ENCODE data around the gene MLLT3. TPM values are rescaled to one million over a fixed set of nuclear protein-coding genes. Genes with fewer than 3 reads are reported as not detected.

Gene MLLT3
- total RNA-seq, 3 donors from 2014 or later (not counting 1 experiment from before 2014, with no cell fraction given), result 24.3 to 26.6 (median 25.2) TPM

DNA sequence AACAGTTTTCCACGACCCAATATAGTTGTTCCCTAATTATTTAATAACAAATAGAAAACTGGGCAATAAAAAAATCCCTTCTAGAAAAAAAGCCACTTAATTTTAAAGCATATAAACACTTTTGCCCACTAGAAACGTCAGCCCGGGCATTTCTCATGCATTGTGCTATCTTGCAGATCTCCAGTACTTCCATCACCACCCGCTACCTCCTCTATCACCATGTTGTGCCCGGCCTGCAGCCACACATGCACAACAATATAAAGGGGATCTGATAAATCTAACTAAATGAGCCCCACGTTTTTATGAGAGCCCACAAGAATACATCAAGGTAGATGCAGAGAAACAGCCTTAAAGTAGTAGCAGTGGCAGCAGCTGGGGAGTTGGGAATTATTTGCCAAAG is 272.7 kb downstream of the MLLT3 start:
- ATAC-seq, result no peak
- Mint-ChIP-seq H3K9me3 (no peaks in the 10 kb centered on the region), H3K4me3 (no peak overlapping the region), H3K4me1 (no peaks in the 10 kb centered on the region), H3K36me3 (peaks cover 13% of the 10 kb centered on the region), H3K27ac (no peak overlapping the region), H3K27me3 (ENCODE audit: low read depth in 2 of 2) (no peaks in the 10 kb centered on the region)
- no peak for DNase-seq
- no peaks in the 10 kb centered on the region for H3K27me3 ChIP-seq (ENCODE audit: control insufficient read depth, insufficient read depth, low read length)
- intact Hi-C loops (cut with micrococcal nuclease), result no loop called here
- H3K4me3 ChIP-seq (ENCODE audit: low read length), result no peak overlapping the region
- H3K36me3 ChIP-seq (ENCODE audit: control insufficient read depth, insufficient read depth, low read length), result peaks cover 8% of the 10 kb centered on the region
- 82% methylated on average over 5 of the region's 6 CpGs for WGBS (ENCODE audit: insufficient coverage)
- H3K9me3 ChIP-seq (ENCODE audit: control insufficient read depth, insufficient read depth, low read length), result no peaks in the 10 kb centered on the region
- TF ChIP-seq, protein P1, sequence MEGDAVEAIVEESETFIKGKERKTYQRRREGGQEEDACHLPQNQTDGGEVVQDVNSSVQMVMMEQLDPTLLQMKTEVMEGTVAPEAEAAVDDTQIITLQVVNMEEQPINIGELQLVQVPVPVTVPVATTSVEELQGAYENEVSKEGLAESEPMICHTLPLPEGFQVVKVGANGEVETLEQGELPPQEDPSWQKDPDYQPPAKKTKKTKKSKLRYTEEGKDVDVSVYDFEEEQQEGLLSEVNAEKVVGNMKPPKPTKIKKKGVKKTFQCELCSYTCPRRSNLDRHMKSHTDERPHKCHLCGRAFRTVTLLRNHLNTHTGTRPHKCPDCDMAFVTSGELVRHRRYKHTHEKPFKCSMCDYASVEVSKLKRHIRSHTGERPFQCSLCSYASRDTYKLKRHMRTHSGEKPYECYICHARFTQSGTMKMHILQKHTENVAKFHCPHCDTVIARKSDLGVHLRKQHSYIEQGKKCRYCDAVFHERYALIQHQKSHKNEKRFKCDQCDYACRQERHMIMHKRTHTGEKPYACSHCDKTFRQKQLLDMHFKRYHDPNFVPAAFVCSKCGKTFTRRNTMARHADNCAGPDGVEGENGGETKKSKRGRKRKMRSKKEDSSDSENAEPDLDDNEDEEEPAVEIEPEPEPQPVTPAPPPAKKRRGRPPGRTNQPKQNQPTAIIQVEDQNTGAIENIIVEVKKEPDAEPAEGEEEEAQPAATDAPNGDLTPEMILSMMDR (IDR thresholded peaks at IDR 0.05), result no peak
- no peak overlapping the region for H3K27ac ChIP-seq (ENCODE audit: low read length)
- no peaks in the 10 kb centered on the region for H3K4me1 ChIP-seq (ENCODE audit: control insufficient read depth, insufficient read depth, low read length)

- H3K36me3 Mint-ChIP-seq, result peaks cover 13% of the 10 kb centered on the region
- ATAC-seq, result no peak
- intact Hi-C loops (cut with micrococcal nuclease), result no loop called here
Measured at GRCh38 chr9:20343325-20343724, 279.0 kb downstream of the MLLT3 start.

DNA sequence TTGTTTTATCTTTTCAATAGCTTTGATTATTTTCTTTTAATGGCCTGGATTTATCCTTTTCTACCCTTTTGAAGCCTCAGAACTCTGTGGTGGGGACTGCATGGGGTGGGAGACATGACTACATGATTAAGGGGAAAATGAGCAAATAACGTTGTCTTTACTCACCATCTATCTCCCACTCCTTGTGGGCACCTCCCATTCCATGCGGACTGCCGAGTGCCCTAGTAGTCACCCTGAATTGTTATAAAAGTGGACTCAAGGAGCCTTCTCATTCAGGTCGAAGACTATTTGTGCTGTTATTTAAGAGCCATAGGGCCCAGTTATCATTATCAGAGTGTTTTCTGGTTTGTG is 281.8 kb downstream of the MLLT3 start:
- WGBS (ENCODE audit: insufficient coverage), result 87% methylated on average over 3 of the region's 4 CpGs
- Mint-ChIP-seq H3K4me3 (no peak overlapping the region), H3K4me1 (peaks cover 18 to 20% of the 10 kb centered on the region in 2 donors), H3K27me3 (ENCODE audit: low read depth in 2 of 2) (peaks cover 0 to 7% of the 10 kb centered on the region in 2 donors), H3K27ac (no peak overlapping the region), H3K9me3 (no peaks in the 10 kb centered on the region), H3K36me3 (peaks cover 3% of the 10 kb centered on the region)
- intact Hi-C loops (cut with micrococcal nuclease), result no loop called here
- no peaks in the 10 kb centered on the region for H3K9me3 ChIP-seq (ENCODE audit: control insufficient read depth, insufficient read depth, low read length)
- ATAC-seq (no peak), DNase-seq (no peak)
- H3K36me3 ChIP-seq (ENCODE audit: control insufficient read depth, insufficient read depth, low read length), result peaks cover under 1% of the 10 kb centered on the region
- H3K4me3 ChIP-seq (ENCODE audit: low read length), result no peak overlapping the region
- H3K4me1 ChIP-seq (ENCODE audit: control insufficient read depth, insufficient read depth, low read length), result peaks cover 7% of the 10 kb centered on the region
- TF ChIP-seq, protein P1 (IDR thresholded peaks at IDR 0.05), result no peak
- no peak overlapping the region for H3K27ac ChIP-seq (ENCODE audit: low read length)
- H3K27me3 ChIP-seq (ENCODE audit: control insufficient read depth, insufficient read depth, low read length), result peaks cover 4% of the 10 kb centered on the region

More at GRCh38 chr9:20343325-20343724, 279.0 kb downstream of the MLLT3 start:
- peaks cover 0 to 2% of the 10 kb centered on the region in 2 donors for H3K27me3 Mint-ChIP-seq (ENCODE audit: low read depth in 2 of 2)
- TF ChIP-seq, protein P1 (IDR thresholded peaks at IDR 0.05), result no peak
- no CpG with 5 or more reads among the region's 2 CpGs for WGBS (ENCODE audit: insufficient coverage)
- Histone ChIP-seq H3K27ac (ENCODE audit: low read length) (no peak overlapping the region), H3K9me3 (ENCODE audit: control insufficient read depth, insufficient read depth, low read length) (no peaks in the 10 kb centered on the region), H3K4me3 (ENCODE audit: low read length) (no peak overlapping the region), H3K36me3 (ENCODE audit: control insufficient read depth, insufficient read depth, low read length) (peaks cover 8% of the 10 kb centered on the region), H3K4me1 (ENCODE audit: control insufficient read depth, insufficient read depth, low read length) (no peaks in the 10 kb centered on the region), H3K27me3 (ENCODE audit: control insufficient read depth, insufficient read depth, low read length) (no peaks in the 10 kb centered on the region)
- no peak overlapping the region for H3K4me3 Mint-ChIP-seq
- no peak for DNase-seq
- H3K27ac Mint-ChIP-seq, result no peak overlapping the region
- no peaks in the 10 kb centered on the region for H3K9me3 Mint-ChIP-seq
- peaks cover 9 to 11% of the 10 kb centered on the region in 2 donors for H3K4me1 Mint-ChIP-seq

- TF ChIP-seq, protein P1 (IDR thresholded peaks at IDR 0.05), result no peak
- no peaks in the 10 kb centered on the region for H3K9me3 Mint-ChIP-seq
- H3K4me3 Mint-ChIP-seq, result no peak overlapping the region
- ATAC-seq (peak; percentile 66 to 86 (median 77)), DNase-seq (no peak)
- H3K4me1 ChIP-seq (ENCODE audit: control insufficient read depth, insufficient read depth, low read length), result peaks cover 7% of the 10 kb centered on the region
- H3K36me3 ChIP-seq (ENCODE audit: control insufficient read depth, insufficient read depth, low read length), result no peaks in the 10 kb centered on the region
- no peak overlapping the region for H3K27ac ChIP-seq (ENCODE audit: low read length)
- H3K36me3 Mint-ChIP-seq, result no peaks in the 10 kb centered on the region
- peaks cover 0 to 12% of the 10 kb centered on the region in 2 donors for H3K27me3 Mint-ChIP-seq (ENCODE audit: low read depth in 2 of 2)
- H3K9me3 ChIP-seq (ENCODE audit: control insufficient read depth, insufficient read depth, low read length), result no peaks in the 10 kb centered on the region
- H3K4me3 ChIP-seq (ENCODE audit: low read length), result no peak overlapping the region
- WGBS (ENCODE audit: insufficient coverage), result 50% methylated on average over 4 of the region's 4 CpGs
- H3K4me1 Mint-ChIP-seq, result peaks cover 25 to 27% of the 10 kb centered on the region in 2 donors
- intact Hi-C loops (cut with micrococcal nuclease), result no loop called here
- peaks cover 4% of the 10 kb centered on the region for H3K27me3 ChIP-seq (ENCODE audit: control insufficient read depth, insufficient read depth, low read length)
- H3K27ac Mint-ChIP-seq, result no peak overlapping the region
Measured at GRCh38 chr9:20335668-20336332, 286.5 kb downstream of the MLLT3 start.
